Heart left ventricle (tissue), 16 donors: ENCODE data around the gene PLPPR5. TPM values are rescaled to one million over a fixed set of nuclear protein-coding genes. Genes with fewer than 3 reads are reported as not detected.

Experiments used
- ATAC-seq, 4 donors: fragments of 200-7000 bp; cut with Tn5 transposase; one replicate each; pipeline ENCODE4 v1.9.1; 2020 to 2022; ENCODE audit warnings: moderate library complexity in 4 of 4, mild to moderate bottlenecking in 3 of 4, moderate number of reproducible peaks in 1 of 4
- DNase-seq, 5 donors: peaks; one replicate each; pipeline ENCODE4 v3.0.0-alpha.2; 2020
- H3K27ac ChIP-seq, 12 donors: fragments of 200-600 bp; sonication (generic) in 4 of 12; one replicate each; pipeline versions ENCODE4 v1.5.0 to v1.8.0; 2016 to 2022; ENCODE audit warnings: mild to moderate bottlenecking in 2 of 12
- H3K27me3 ChIP-seq, 9 donors: fragments of 200-600 bp; sonication (generic) in 2 of 9; one replicate each; pipeline versions ENCODE4 v1.5.1 to v1.8.0; 2016 to 2022; ENCODE audit warnings: mild to moderate bottlenecking in 3 of 9
- H3K36me3 ChIP-seq, 9 donors: fragments of 200-600 bp; sonication (generic) in 2 of 9; one replicate each; pipeline versions ENCODE4 v1.5.0 to v1.8.0; 2018 to 2022; ENCODE audit warnings: mild to moderate bottlenecking in 2 of 9
- H3K4me1 ChIP-seq, 12 donors: fragments of 200-600 bp; sonication (generic) in 4 of 12; one replicate each; pipeline versions ENCODE4 v1.5.0 to v1.8.0; 2016 to 2022; ENCODE audit warnings: mild to moderate bottlenecking in 3 of 12
- H3K4me3 ChIP-seq, 12 donors: fragments of 200-600 bp; sonication (generic) in 4 of 12; one replicate each; pipeline versions ENCODE4 v1.5.0 to v1.8.0; 2017 to 2022; ENCODE audit warnings: mild to moderate bottlenecking in 9 of 12, moderate library complexity in 4 of 12
- H3K9me3 ChIP-seq, 12 donors: fragments of 200-600 bp; sonication (generic) in 4 of 12; one replicate each; pipeline versions ENCODE4 v1.5.0 to v1.8.0; 2016 to 2022; ENCODE audit warnings: mild to moderate bottlenecking in 1 of 12
- POLR2A ChIP-seq, 2 donors: fragments of 450-650 bp; IDR thresholded peaks; one replicate each; pipeline ENCODE4 v1.6.1; 2017; ENCODE audit warnings: antibody characterized with exemption in 2 of 2, mild to moderate bottlenecking in 2 of 2, moderate library complexity in 2 of 2
- WGBS, 4 donors: extraction: QIAGEN DNeasy Blood & Tissue Kit in 2 of 4; methylation state at CpG; one replicate each; pipeline versions ENCODE4 v1.1.5 to v1.1.7; 2013 to 2018; 5-methylcytosine and 5-hydroxymethylcytosine counted together
- intact Hi-C, 10 donors: fragments of 100-400 bp; cut with DNase I; formaldehyde crosslinking; loops; one replicate each; pipeline versions ENCODE4 v1.11.1 to v1.14.2; 2022
- polyA plus RNA-seq, 2 donors: library from polyadenylated mRNA; stranded (reverse); fragments of 200-250 nt; gene quantifications; one replicate each; pipeline ENCODE4 v1.2.3, GENCODE V29; 2013
- total RNA-seq, 9 donors: library from RNA; depleted of rRNA in 2 of 9; stranded (reverse); fragments of >200 nt in 2 of 9; fragmentation: NEBNext Ultra II Directional in 3 of 9; extraction: Animal tissue kit (Norgen Biotek cat#: 25700) in 3 of 9; gene quantifications; one replicate each; pipeline versions ENCODE4 v1.1.0 to v1.2.4, GENCODE V29; 2016 to 2023
- TF ChIP-seq, protein P1 (sequence below), 12 donors: fragments of 200-600 bp; sonication (generic) in 4 of 12; IDR thresholded peaks; one replicate each; pipeline versions ENCODE4 v1.5.0 to v1.8.0; 2018 to 2022; ENCODE audit warnings: antibody characterized with exemption in 12 of 12, mild to moderate bottlenecking in 5 of 12
- donor health status: ischemic (EF 13 %, LVEDD 7.1; RV severe dilation, severe dysfunction).
- donor health status: healthy with polysubstance abuse.
- donor health status: DM: no; HTN: yes; CAD: no.
- donor health status: DM: no; HTN: no; CAD: no.
- donor health status: ischemic (EF 25% LVEDD 6.9; RV normal size, moderate dysfunction).
- donor health status: ischemic (EF 25% LVEDD 5.7; RV mildly dilated, moderate dysfunction).
- donor health status: healthy.
- donor health status: DM: yes; HTN: yes; CAD: no.
- donor health status: ischemic (EF 35%, LVEDD 5.7; RV mildly dilated, moderate dysfunction).
- donor health status: nonischemic (EF 11% LVEDD 7.7; RV severe dilation, severe dysfunction).
- donor health status: DM: yes; HTN: yes; CAD: no.
- donor health status: PGD.
- donor health status: ischemic (EF 29% LVEDD 5.4; RV normal size, mild dysfunction).
- donor health status: nonischemic (EF 23%, LVEDD 6.1; RV moderate dilation, normal function).

Gene PLPPR5
- total and polyA plus RNA-seq, 11 donors: not detected

DNA sequence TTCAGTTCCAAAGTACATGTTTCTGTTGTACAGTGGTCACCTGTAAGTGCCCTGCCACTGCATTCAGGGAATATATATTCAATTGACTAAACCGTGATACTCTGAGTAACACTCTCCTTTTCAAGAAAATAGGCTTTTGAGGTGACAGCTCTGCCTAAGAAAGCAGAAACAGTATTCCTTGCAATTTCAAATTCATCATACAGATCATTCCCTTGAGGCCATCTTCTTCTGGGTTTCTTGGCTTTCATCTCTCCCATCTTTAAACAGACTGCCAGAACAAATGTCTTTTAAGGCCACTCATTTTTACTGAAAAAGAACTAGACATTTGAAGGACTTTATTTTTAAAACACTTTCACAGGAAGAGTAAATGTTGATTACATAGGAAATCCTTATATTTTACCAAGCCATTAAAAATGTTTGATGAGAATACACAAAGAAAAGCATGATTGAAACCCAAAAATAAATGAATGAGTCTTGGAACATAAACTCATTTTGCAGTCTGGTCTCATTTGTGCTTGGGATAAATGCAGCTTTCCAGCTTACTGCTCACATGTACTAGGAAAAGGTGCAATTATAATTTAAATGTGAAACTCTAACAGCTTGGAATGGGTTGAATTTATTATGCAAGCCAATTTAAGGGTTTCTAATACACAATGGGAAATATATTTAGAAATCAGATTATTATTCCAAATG lies 34.7 kb downstream of the PLPPR5 start:
- H3K27me3 ChIP-seq: peaks cover 0 to 7% (median 0%) of the 10 kb centered on the region in 9 donors
- H3K4me3 ChIP-seq: no peak overlapping the region
- no peaks in the 10 kb centered on the region for H3K36me3 ChIP-seq
- no peak for DNase-seq
- intact Hi-C loops: loop anchor here in 1 of 10 donors (10.0 kb wide), 1 partner anchor 55 kb away; no protein-coding TSS in a partner anchor
- no peak overlapping the region for H3K27ac ChIP-seq
- 56 to 72% (median 65%) methylated on average over 1 of the region's 1 CpG for WGBS, 4 donors
- H3K9me3 ChIP-seq: no peaks in the 10 kb centered on the region
- no peak for ATAC-seq
- H3K4me1 ChIP-seq: no peaks in the 10 kb centered on the region
- no peak for TF ChIP-seq POLR2A (IDR thresholded peaks at IDR 0.05)
- TF ChIP-seq, protein P1, sequence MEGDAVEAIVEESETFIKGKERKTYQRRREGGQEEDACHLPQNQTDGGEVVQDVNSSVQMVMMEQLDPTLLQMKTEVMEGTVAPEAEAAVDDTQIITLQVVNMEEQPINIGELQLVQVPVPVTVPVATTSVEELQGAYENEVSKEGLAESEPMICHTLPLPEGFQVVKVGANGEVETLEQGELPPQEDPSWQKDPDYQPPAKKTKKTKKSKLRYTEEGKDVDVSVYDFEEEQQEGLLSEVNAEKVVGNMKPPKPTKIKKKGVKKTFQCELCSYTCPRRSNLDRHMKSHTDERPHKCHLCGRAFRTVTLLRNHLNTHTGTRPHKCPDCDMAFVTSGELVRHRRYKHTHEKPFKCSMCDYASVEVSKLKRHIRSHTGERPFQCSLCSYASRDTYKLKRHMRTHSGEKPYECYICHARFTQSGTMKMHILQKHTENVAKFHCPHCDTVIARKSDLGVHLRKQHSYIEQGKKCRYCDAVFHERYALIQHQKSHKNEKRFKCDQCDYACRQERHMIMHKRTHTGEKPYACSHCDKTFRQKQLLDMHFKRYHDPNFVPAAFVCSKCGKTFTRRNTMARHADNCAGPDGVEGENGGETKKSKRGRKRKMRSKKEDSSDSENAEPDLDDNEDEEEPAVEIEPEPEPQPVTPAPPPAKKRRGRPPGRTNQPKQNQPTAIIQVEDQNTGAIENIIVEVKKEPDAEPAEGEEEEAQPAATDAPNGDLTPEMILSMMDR (IDR thresholded peaks at IDR 0.05): no peak

GRCh38 chr1:98967122-98967521 lies 37.5 kb downstream of the PLPPR5 start:
- Histone ChIP-seq H3K4me1 (no peaks in the 10 kb centered on the region), H3K9me3 (no peaks in the 10 kb centered on the region), H3K27ac (no peak overlapping the region), H3K36me3 (no peaks in the 10 kb centered on the region), H3K4me3 (no peak overlapping the region), H3K27me3 (peaks cover 0 to 8% (median 0%) of the 10 kb centered on the region in 9 donors)
- DNase-seq (no peak), ATAC-seq (no peak)
- 85 to 94% (median 89%) methylated on average over 1 of the region's 1 CpG for WGBS, 4 donors
- intact Hi-C loops: loop anchor here in 1 of 10 donors (10.0 kb wide), 1 partner anchor 58 kb away; no protein-coding TSS in a partner anchor
- TF ChIP-seq POLR2A (IDR thresholded peaks at IDR 0.05): no peak
- TF ChIP-seq, protein P1 (IDR thresholded peaks at IDR 0.05): no peak

GRCh38 chr1:98965394-98965793 lies 39.3 kb downstream of the PLPPR5 start:
- H3K27me3 ChIP-seq: peaks cover 0 to 8% (median 0%) of the 10 kb centered on the region in 9 donors
- intact Hi-C loops: loop anchor here in 1 of 10 donors (10.0 kb wide), 1 partner anchor 59 kb away; no protein-coding TSS in a partner anchor
- no peaks in the 10 kb centered on the region for H3K36me3 ChIP-seq
- TF ChIP-seq POLR2A (IDR thresholded peaks at IDR 0.05): no peak
- TF ChIP-seq, protein P1 (IDR thresholded peaks at IDR 0.05): no peak
- H3K4me1 ChIP-seq: no peaks in the 10 kb centered on the region
- ATAC-seq (no peak), DNase-seq (no peak)
- 86 to 96% (median 93%) methylated on average over 3 of the region's 3 CpGs for WGBS, 4 donors
- no peak overlapping the region for H3K27ac ChIP-seq
- H3K9me3 ChIP-seq: no peaks in the 10 kb centered on the region
- no peak overlapping the region for H3K4me3 ChIP-seq

DNA sequence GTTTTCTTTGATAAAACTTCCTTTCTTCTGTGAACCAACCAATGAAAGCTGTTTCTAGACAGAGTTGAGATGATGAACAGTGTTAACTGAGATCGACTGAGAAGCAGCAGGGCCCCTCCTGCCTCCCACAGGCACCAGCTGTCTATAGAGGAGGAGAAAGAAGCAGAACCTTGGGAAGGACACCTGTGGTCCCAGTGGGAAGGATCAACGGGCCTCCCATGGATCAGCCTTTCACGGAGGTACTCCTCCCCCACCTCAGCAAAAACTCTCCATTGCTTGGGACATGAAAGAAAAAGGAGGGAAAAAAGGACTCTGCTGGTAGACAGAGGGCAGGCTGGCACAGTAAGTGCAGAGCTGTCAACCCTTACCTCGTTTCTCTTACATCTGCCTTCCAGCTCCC lies 40.5 kb downstream of the PLPPR5 start:
- 24 to 31% (median 28%) methylated on average over 4 of the region's 4 CpGs for WGBS, 4 donors

More for the DNA sequence above, 40.5 kb downstream of the PLPPR5 start:
- TF ChIP-seq, protein P1 (IDR thresholded peaks at IDR 0.05): no peak
- no peak for TF ChIP-seq POLR2A (IDR thresholded peaks at IDR 0.05)
- Histone ChIP-seq H3K9me3 (no peaks in the 10 kb centered on the region), H3K4me1 (no peaks in the 10 kb centered on the region), H3K36me3 (no peaks in the 10 kb centered on the region), H3K27me3 (peaks cover 0 to 8% (median 0%) of the 10 kb centered on the region in 9 donors), H3K4me3 (no peak overlapping the region), H3K27ac (no peak overlapping the region)
- DNase-seq (no peak), ATAC-seq (no peak)
- intact Hi-C loops: loop anchor here in 1 of 10 donors (10.0 kb wide), 1 partner anchor 61 kb away; no protein-coding TSS in a partner anchor
